PFSK-1 (cell line): Measurements from ENCODE around the gene CLSTN1.

ENCODE experiments used
- POLR2AphosphoS5 ChIP-seq: IDR thresholded peaks from 2 replicates; pipeline ENCODE4 v1.6.1; 2012; ENCODE audit warnings: low read depth, mild to moderate bottlenecking, control low read depth, low read length, moderate library complexity
- SIN3A ChIP-seq: IDR thresholded peaks from 2 replicates; pipeline ENCODE4 v1.6.1; 2012; ENCODE audit warnings: mild to moderate bottlenecking, low read length, moderate library complexity, borderline replicate concordance; ENCODE audit not compliant: insufficient read depth
- TAF1 ChIP-seq: IDR thresholded peaks from 2 replicates; pipeline ENCODE4 v1.6.1; 2012; ENCODE audit warnings: low read length, control low read depth, borderline replicate concordance; ENCODE audit not compliant: insufficient read depth
- TF ChIP-seq, protein P1 (sequence below), 2 experiments: IDR thresholded peaks; 2 replicates each; pipeline versions ENCODE4 v1.6.1 to v1.8.0; 2011 to 2012; ENCODE audit warnings: low read depth in 2 of 2, low read length in 2 of 2, control low read depth in 1 of 2, inconsistent platforms in 1 of 2, mild to moderate bottlenecking in 1 of 2, moderate library complexity in 1 of 2; ENCODE audit not compliant: insufficient read depth in 1 of 2

DNA sequence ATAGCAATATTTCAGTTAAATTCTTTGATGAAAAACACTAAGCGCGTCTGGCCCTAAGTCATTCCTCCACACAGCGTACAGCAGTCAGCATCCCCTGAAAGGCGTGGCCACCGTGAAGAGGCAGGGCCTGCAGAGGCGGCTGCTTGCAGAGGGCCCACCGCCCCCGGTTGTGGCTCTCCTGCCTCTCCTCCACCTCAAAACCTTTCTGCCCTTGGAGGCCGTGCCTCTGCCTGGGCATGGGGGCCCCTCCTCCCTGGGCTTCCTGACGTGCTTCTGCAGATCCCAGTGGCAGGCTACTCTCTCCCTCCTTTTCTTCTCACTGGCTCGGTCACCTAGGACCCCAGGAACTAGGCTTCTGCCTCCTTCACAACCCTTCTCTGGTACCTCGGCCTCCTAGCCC is 16.2 kb downstream of the CLSTN1 start:
- TF ChIP-seq, protein P1, sequence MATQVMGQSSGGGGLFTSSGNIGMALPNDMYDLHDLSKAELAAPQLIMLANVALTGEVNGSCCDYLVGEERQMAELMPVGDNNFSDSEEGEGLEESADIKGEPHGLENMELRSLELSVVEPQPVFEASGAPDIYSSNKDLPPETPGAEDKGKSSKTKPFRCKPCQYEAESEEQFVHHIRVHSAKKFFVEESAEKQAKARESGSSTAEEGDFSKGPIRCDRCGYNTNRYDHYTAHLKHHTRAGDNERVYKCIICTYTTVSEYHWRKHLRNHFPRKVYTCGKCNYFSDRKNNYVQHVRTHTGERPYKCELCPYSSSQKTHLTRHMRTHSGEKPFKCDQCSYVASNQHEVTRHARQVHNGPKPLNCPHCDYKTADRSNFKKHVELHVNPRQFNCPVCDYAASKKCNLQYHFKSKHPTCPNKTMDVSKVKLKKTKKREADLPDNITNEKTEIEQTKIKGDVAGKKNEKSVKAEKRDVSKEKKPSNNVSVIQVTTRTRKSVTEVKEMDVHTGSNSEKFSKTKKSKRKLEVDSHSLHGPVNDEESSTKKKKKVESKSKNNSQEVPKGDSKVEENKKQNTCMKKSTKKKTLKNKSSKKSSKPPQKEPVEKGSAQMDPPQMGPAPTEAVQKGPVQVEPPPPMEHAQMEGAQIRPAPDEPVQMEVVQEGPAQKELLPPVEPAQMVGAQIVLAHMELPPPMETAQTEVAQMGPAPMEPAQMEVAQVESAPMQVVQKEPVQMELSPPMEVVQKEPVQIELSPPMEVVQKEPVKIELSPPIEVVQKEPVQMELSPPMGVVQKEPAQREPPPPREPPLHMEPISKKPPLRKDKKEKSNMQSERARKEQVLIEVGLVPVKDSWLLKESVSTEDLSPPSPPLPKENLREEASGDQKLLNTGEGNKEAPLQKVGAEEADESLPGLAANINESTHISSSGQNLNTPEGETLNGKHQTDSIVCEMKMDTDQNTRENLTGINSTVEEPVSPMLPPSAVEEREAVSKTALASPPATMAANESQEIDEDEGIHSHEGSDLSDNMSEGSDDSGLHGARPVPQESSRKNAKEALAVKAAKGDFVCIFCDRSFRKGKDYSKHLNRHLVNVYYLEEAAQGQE (IDR thresholded peaks at IDR 0.05; ENCODE audit: insufficient read depth in 1 of 2, low read depth in 2 of 2, low read length in 2 of 2): no peak
- TF ChIP-seq SIN3A (no peak), POLR2AphosphoS5 (no peak), TAF1 (no peak)
